ENCODE data around the gene AMPH.
"Not testable (repeated sequence)": the region's sequence is repeated elsewhere in the genome, so short reads cannot be mapped to it uniquely, and the experiment has no call there.

AMPH gene

GRCh38 chr7:38452681-38453108 lies 178.5 kb downstream of the AMPH start:
- no peak for DNase-seq

- DNase-seq = no peak
Observed at GRCh38 chr7:38451840-38452239, 179.3 kb downstream of the AMPH start.

GRCh38 chr7:38448584-38449234 lies 182.5 kb downstream of the AMPH start:
- no peak for DNase-seq

- no peak for DNase-seq
Observed at GRCh38 chr7:38448054-38448453, 183.1 kb downstream of the AMPH start.

- no peak for DNase-seq
Observed at GRCh38 chr7:38438970-38439369, 192.2 kb downstream of the AMPH start.

- DNase-seq = no peak
Observed at GRCh38 chr7:38432671-38433070, 198.5 kb downstream of the AMPH start.

GRCh38 chr7:38432080-38432479 lies 199.1 kb downstream of the AMPH start:
- DNase-seq = no peak

GRCh38 chr7:38429057-38429456 lies 202.1 kb downstream of the AMPH start:
- DNase-seq = no peak

GRCh38 chr7:38428041-38428440 lies 203.1 kb downstream of the AMPH start:
- no peak for DNase-seq

- DNase-seq = no peak
Observed at GRCh38 chr7:38427279-38427955, 203.8 kb downstream of the AMPH start.

- no peak for DNase-seq
Observed at GRCh38 chr7:38425509-38425908, 205.7 kb downstream of the AMPH start.

- no peak for DNase-seq
Observed at GRCh38 chr7:38424750-38425463, 206.3 kb downstream of the AMPH start.

- DNase-seq = no peak
Observed at GRCh38 chr7:38413784-38414183, 217.4 kb downstream of the AMPH start.

- DNase-seq = no peak
Observed at GRCh38 chr7:38411404-38411803, 219.8 kb downstream of the AMPH start.

- DNase-seq = no peak
Observed at GRCh38 chr7:38410056-38410455, 221.1 kb downstream of the AMPH start.

- no peak for DNase-seq
Observed at GRCh38 chr7:38409531-38409930, 221.6 kb downstream of the AMPH start.

GRCh38 chr7:38398725-38399321 lies 232.3 kb downstream of the AMPH start:
- DNase-seq = no peak

- DNase-seq = no peak
Observed at GRCh38 chr7:38396852-38397251, 234.3 kb downstream of the AMPH start.

GRCh38 chr7:38395921-38396552 lies 235.1 kb downstream of the AMPH start:
- not testable (repeated sequence) for DNase-seq

GRCh38 chr7:38394660-38395059 lies 236.5 kb downstream of the AMPH start:
- no peak for DNase-seq

- DNase-seq = no peak
Observed at GRCh38 chr7:38393874-38394273, 237.3 kb downstream of the AMPH start.

- no peak for DNase-seq
Observed at GRCh38 chr7:38391751-38392150, 239.4 kb downstream of the AMPH start.

- no peak for DNase-seq
Observed at GRCh38 chr7:38385682-38386081, 245.5 kb downstream of the AMPH start.
